ENCODE results near the gene CC2D2B.
A peak's percentile ranks its signal among the peaks of the same experiment; 100 is the strongest.
"Not testable (repeated sequence)": the region's sequence is repeated elsewhere in the genome, so short reads cannot be mapped to it uniquely, and the experiment has no call there.

Gene CC2D2B

GRCh38 chr10:96034625-96035024 lies 126.8 kb downstream of the CC2D2B start:
- DNase-seq, result no peak

- no peak for DNase-seq
Measured at GRCh38 chr10:96038476-96039387, 131.0 kb downstream of the CC2D2B start.

GRCh38 chr10:96041146-96041545 lies 133.4 kb downstream of the CC2D2B start:
- no peak for DNase-seq

GRCh38 chr10:96043033-96043892 lies 135.5 kb downstream of the CC2D2B start, which contains the start of gene CCNJ:
Gene CCNJ (plus strand): TSS chr10:96043583. CDS start chr10:96044394, 811 bp downstream.
- DNase-seq, result peak; percentile 39

- no peak for DNase-seq
Measured at GRCh38 chr10:96043893-96044715, 136.3 kb downstream of the CC2D2B start.

GRCh38 chr10:96044736-96045135 lies 137.0 kb downstream of the CC2D2B start:
- no peak for DNase-seq

- no peak for DNase-seq
Measured at GRCh38 chr10:96046546-96046945, 138.8 kb downstream of the CC2D2B start.

GRCh38 chr10:96047004-96047649 lies 139.4 kb downstream of the CC2D2B start:
- DNase-seq, result no peak

GRCh38 chr10:96047925-96048324 lies 140.2 kb downstream of the CC2D2B start:
- not testable (repeated sequence) for DNase-seq

- no peak for DNase-seq
Measured at GRCh38 chr10:96049340-96049739, 141.6 kb downstream of the CC2D2B start.

GRCh38 chr10:96053985-96054384 lies 146.2 kb downstream of the CC2D2B start:
- no peak for DNase-seq

- no peak for DNase-seq
Measured at GRCh38 chr10:96056787-96057186, 149.0 kb downstream of the CC2D2B start.

- no peak for DNase-seq
Measured at GRCh38 chr10:96061232-96061631, 153.5 kb downstream of the CC2D2B start.

GRCh38 chr10:96072674-96073073 lies 164.9 kb downstream of the CC2D2B start:
- DNase-seq, result no peak

GRCh38 chr10:96073722-96074121 lies 165.9 kb downstream of the CC2D2B start:
- DNase-seq, result no peak

GRCh38 chr10:96074776-96075175 lies 167.0 kb downstream of the CC2D2B start:
- DNase-seq, result no peak

- DNase-seq, result no peak
Measured at GRCh38 chr10:96075977-96076376, 168.2 kb downstream of the CC2D2B start.

GRCh38 chr10:96077156-96077555 lies 169.4 kb downstream of the CC2D2B start:
- DNase-seq, result no peak

GRCh38 chr10:96082153-96082552 lies 174.4 kb downstream of the CC2D2B start:
- no peak for DNase-seq

All from NCI-H1417 treated with DMSO at 0.1 percent for 48 hours (cell line).